Endodermal cell (in vitro differentiated cells): ENCODE data around the gene CFAP46. TPM values are rescaled to one million over a fixed set of nuclear protein-coding genes. Genes with fewer than 3 reads are reported as not detected.

Source experiments
- DNase-seq: peaks from one replicate; pipeline ENCODE4 v3.0.0-alpha.2; 2017
- H3K27ac ChIP-seq: 2 replicates; pipeline ENCODE4 v1.5.1; 2013; ENCODE audit warnings: mild to moderate bottlenecking, low read depth, low read length, moderate library complexity
- H3K27me3 ChIP-seq: 2 replicates; pipeline ENCODE4 v1.6.1; 2013; ENCODE audit warnings: mild to moderate bottlenecking, low read length, moderate library complexity; ENCODE audit not compliant: insufficient read depth, control insufficient read depth, poor library complexity, severe bottlenecking
- H3K36me3 ChIP-seq: 2 replicates; pipeline ENCODE4 v1.7.0; 2013; ENCODE audit warnings: mild to moderate bottlenecking, low read length, moderate library complexity; ENCODE audit not compliant: control insufficient read depth, insufficient read depth
- H3K4me1 ChIP-seq: one replicate; pipeline ENCODE4 v1.7.0; 2013; ENCODE audit warnings: low read length; ENCODE audit not compliant: control insufficient read depth, insufficient read depth
- H3K4me3 ChIP-seq: 2 replicates; pipeline ENCODE4 v1.5.1; 2013; ENCODE audit warnings: mild to moderate bottlenecking, low read length, moderate library complexity
- H3K9ac ChIP-seq: 2 replicates; pipeline ENCODE4 v1.6.1; 2013; ENCODE audit warnings: mild to moderate bottlenecking, low read length, moderate library complexity; ENCODE audit not compliant: poor library complexity, severe bottlenecking; ENCODE audit errors: extremely low read depth
- H3K9me3 ChIP-seq: 2 replicates; pipeline ENCODE4 v1.6.1; 2013; ENCODE audit warnings: mild to moderate bottlenecking, low read length, moderate library complexity; ENCODE audit not compliant: control insufficient read depth
- H3K27ac Mint-ChIP-seq: 2 replicates; pipeline ENCODE4 v1.8.0; 2020; ENCODE audit warnings: mixed read lengths
- H3K27me3 Mint-ChIP-seq: 2 replicates; pipeline ENCODE4 v1.8.0; 2021; ENCODE audit warnings: mild to moderate bottlenecking, mixed read lengths; ENCODE audit not compliant: insufficient read depth
- H3K36me3 Mint-ChIP-seq: 2 replicates; pipeline ENCODE4 v1.8.0; 2020; ENCODE audit warnings: low read depth, mixed read lengths
- H3K4me1 Mint-ChIP-seq: 2 replicates; pipeline ENCODE4 v1.8.0; 2020; ENCODE audit warnings: mixed read lengths
- H3K4me3 Mint-ChIP-seq: 2 replicates; pipeline ENCODE4 v1.8.0; 2020; ENCODE audit warnings: mild to moderate bottlenecking, moderate library complexity, mixed read lengths
- H3K9me3 Mint-ChIP-seq: 2 replicates; pipeline ENCODE4 v1.8.0; 2020; ENCODE audit warnings: mild to moderate bottlenecking, mixed read lengths
- WGBS, 2 experiments: methylation state at CpG; one replicate each; pipeline versions ENCODE4 v1.1.5 to v1.1.7; 2013; ENCODE audit warnings: missing lambda C conversion rate in 2 of 2, mixed read lengths in 1 of 2; ENCODE audit not compliant: insufficient coverage in 1 of 2, insufficient read length in 1 of 2; 5-methylcytosine and 5-hydroxymethylcytosine counted together
- total RNA-seq, 2 donors: library from RNA; stranded (reverse); fragmentation: NEBNext Ultra II Directional in 1 of 2; extraction: Animal tissue kit (Norgen Biotek cat#: 25700) in 1 of 2; gene quantifications; 2 replicates in 1 of 2; 3 replicates in 1 of 2; pipeline ENCODE4 v1.2.1, GENCODE V29; 2021
- TF ChIP-seq, protein P1 (sequence below): fragments of 200-600 bp; sonication (generic); conservative IDR thresholded peaks from 2 replicates; pipeline ENCODE4 v1.5.0; 2021; ENCODE audit warnings: antibody characterized with exemption, mild to moderate bottlenecking

Gene CFAP46
- total RNA-seq, 2 donors from 2014 or later, result 9.9 to 10.5 TPM

DNA sequence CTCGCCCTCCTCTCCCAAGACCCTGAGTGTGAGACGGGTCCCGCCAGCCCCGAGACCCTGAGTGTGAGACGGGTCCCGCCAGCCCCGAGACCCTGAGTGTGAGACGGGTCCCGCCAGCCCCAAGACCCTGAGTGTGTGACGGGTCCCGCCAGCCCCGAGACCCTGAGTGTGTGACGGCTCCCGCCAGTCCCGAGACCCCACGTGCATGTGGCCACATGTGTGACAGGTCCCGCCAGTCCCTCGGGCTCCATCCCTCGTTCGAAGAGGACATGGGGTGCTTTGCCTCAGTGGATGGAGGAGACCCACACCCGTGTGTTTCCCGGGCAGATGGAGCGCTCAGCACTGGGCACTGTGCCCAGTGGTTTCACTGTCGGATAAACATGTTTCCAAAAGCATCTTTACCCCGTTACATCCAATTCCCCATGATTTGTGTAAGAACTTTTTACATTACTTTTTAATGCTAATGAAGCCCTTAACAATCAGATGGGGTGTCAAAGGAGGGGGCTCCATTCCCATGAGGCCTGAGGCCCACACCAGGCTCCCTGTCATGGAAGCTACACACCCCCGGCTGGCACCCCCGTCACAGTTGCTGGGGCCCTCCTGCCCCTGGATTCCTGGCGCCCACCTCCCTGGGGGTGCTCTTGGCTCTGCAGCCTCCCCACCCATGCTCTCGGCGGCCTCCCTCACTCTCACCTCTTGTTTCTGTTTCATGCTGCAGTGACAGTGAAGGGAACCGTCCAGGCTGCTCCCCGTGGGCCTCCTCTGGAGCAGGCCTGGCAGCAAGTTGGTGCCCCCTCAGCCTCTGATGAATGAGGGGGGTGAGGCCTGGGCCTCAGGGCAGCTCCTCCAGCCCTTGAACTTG is 48.5 kb upstream of the CFAP46 start:
- Mint-ChIP-seq H3K27me3 (no peaks in the 10 kb centered on the region), H3K4me1 (no peaks in the 10 kb centered on the region), H3K36me3 (no peaks in the 10 kb centered on the region), H3K27ac (no peak overlapping the region), H3K9me3 (no peaks in the 10 kb centered on the region), H3K4me3 (no peak overlapping the region)
- WGBS, 2 experiments, result 93 to 95% methylated on average over 25 to 32 of the region's 32 CpGs
- Histone ChIP-seq H3K9me3 (no peaks in the 10 kb centered on the region), H3K27ac (no peak overlapping the region), H3K27me3 (no peaks in the 10 kb centered on the region), H3K9ac (no peak overlapping the region), H3K4me1 (no peaks in the 10 kb centered on the region), H3K36me3 (no peaks in the 10 kb centered on the region), H3K4me3 (no peak overlapping the region)
- no peak for DNase-seq
- TF ChIP-seq, protein P1, sequence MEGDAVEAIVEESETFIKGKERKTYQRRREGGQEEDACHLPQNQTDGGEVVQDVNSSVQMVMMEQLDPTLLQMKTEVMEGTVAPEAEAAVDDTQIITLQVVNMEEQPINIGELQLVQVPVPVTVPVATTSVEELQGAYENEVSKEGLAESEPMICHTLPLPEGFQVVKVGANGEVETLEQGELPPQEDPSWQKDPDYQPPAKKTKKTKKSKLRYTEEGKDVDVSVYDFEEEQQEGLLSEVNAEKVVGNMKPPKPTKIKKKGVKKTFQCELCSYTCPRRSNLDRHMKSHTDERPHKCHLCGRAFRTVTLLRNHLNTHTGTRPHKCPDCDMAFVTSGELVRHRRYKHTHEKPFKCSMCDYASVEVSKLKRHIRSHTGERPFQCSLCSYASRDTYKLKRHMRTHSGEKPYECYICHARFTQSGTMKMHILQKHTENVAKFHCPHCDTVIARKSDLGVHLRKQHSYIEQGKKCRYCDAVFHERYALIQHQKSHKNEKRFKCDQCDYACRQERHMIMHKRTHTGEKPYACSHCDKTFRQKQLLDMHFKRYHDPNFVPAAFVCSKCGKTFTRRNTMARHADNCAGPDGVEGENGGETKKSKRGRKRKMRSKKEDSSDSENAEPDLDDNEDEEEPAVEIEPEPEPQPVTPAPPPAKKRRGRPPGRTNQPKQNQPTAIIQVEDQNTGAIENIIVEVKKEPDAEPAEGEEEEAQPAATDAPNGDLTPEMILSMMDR, result no peak

DNA sequence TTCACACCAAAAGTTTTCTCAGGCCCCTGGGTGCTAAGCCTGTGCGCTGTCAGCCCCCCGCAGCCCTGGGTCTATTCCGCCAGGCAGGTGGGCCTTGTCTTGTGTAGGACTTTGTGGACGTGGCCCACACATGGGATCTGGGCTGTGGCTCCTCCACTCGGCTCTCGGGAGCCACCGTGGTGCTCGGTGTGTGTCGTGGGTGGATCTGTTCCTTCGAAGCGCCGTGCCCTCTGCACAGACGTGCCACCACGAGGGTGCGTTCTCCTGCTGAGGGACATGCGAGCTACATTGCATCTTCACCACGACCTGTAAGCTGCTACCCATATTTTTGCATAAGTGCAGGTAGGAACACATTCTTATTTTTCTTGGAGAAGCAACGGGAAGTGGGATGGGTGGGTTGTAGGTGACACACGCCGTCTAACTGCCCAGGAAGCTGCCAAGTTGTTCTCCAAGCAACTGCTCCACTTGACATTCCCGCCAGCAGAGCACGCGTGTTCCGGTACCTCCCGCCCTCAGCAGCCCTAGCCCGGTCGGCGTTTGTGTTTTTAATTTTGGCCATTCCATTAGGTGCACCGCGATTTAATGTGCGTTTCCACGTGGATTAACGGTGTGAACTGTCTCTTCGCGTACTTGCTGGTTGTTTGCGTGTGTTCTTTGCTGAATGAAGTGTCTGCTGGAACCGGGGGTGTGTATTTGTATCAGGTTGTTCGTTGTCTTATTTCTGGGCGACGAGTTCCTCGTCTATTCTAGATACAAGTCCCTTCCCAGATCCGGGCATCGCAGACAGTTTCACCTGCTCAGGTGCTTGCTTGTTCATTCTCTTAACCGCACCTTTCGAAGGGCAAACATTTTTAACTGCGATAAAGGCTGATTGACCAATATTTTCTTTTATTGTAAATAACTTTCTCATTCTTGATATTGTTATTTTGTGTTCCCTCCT is 47.4 kb upstream of the CFAP46 start:
- Histone ChIP-seq H3K4me1 (no peaks in the 10 kb centered on the region), H3K27ac (no peak overlapping the region), H3K36me3 (no peaks in the 10 kb centered on the region), H3K9me3 (no peaks in the 10 kb centered on the region), H3K27me3 (no peaks in the 10 kb centered on the region), H3K4me3 (no peak overlapping the region), H3K9ac (no peak overlapping the region)
- Mint-ChIP-seq H3K4me3 (no peak overlapping the region), H3K9me3 (no peaks in the 10 kb centered on the region), H3K27ac (no peak overlapping the region), H3K36me3 (no peaks in the 10 kb centered on the region), H3K27me3 (no peaks in the 10 kb centered on the region), H3K4me1 (no peaks in the 10 kb centered on the region)
- WGBS, 2 experiments, result 95 to 96% methylated on average over 42 to 46 of the region's 46 CpGs
- TF ChIP-seq, protein P1, result no peak
- no peak for DNase-seq

DNA sequence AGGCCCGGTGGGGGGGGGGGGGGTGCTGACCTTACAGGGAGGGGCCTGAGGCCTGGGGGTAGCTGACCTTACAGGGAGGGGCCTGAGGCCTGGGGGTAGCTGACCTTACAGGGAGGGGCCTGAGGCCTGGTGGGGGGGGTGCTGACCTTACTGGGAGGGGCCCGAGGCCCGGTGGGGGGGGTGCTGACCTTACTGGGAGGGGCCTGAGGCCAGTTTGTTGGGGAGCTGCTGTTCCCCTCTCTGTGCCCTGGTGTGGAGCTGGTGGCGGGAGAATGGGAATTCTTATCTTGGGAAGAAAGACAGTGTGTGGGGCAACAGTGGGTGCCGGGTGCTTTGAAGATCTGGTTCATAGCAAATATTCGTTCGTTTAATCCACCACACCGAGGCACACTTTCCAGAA is 46.6 kb upstream of the CFAP46 start:
- DNase-seq, result no peak
- Mint-ChIP-seq H3K4me1 (peaks cover 2% of the 10 kb centered on the region), H3K4me3 (no peak overlapping the region), H3K27ac (no peak overlapping the region), H3K36me3 (no peaks in the 10 kb centered on the region), H3K27me3 (no peaks in the 10 kb centered on the region), H3K9me3 (no peaks in the 10 kb centered on the region)
- Histone ChIP-seq H3K27me3 (no peaks in the 10 kb centered on the region), H3K4me3 (no peak overlapping the region), H3K36me3 (no peaks in the 10 kb centered on the region), H3K4me1 (no peaks in the 10 kb centered on the region), H3K9ac (no peak overlapping the region), H3K9me3 (no peaks in the 10 kb centered on the region), H3K27ac (no peak overlapping the region)
- WGBS, 2 experiments, result 95 to 98% methylated on average over 4 to 7 of the region's 8 CpGs
- TF ChIP-seq, protein P1, result no peak
